ENCODE data around the gene PRIMA1.

The PRIMA1 gene

DNA sequence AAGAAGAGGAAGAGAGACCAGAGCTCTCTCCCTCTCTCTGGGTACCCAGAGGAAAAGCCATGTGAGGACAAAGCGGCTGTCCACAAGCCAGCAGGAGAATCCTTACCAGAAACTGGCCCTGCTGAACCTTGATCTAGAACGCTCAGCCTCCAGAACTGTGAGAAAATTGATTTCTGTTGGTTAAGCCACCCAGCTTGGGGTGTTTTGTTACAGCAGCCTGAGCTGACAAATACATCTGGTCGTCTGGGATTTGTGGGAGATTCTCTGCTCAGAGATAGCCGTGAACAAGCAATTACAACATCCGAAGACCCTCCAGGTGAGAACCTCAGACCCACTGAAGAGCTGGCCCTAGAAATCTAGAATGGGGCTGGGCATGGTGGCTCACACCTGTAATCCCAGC lies 6.5 kb upstream of the PRIMA1 start:
- no peak for DNase-seq

- DNase-seq = no peak
Observed at GRCh38 chr14:93793555-93794324, 5.5 kb upstream of the PRIMA1 start.

DNA sequence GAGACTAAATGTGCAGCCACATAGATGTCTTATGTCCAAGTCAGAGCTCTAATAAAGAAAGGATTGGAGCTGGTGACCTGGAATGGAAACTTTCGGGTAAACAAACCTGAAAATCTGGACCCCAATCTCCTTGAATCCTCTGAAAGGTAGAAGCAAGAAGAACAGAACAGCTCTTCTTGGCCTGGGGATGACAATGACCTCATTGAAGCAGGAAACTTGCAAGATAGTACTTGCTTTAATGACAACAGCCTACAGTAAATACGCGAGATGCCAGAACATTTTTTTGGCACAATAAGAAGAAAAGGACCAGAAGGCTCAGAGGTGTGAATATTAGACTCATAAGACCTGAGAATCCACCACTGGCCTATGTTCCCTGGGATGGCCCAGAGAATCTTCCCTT lies 4.1 kb upstream of the PRIMA1 start:
- no peak for DNase-seq

- no peak for DNase-seq
Observed at GRCh38 chr14:93790966-93791365, 2.7 kb upstream of the PRIMA1 start.

DNA sequence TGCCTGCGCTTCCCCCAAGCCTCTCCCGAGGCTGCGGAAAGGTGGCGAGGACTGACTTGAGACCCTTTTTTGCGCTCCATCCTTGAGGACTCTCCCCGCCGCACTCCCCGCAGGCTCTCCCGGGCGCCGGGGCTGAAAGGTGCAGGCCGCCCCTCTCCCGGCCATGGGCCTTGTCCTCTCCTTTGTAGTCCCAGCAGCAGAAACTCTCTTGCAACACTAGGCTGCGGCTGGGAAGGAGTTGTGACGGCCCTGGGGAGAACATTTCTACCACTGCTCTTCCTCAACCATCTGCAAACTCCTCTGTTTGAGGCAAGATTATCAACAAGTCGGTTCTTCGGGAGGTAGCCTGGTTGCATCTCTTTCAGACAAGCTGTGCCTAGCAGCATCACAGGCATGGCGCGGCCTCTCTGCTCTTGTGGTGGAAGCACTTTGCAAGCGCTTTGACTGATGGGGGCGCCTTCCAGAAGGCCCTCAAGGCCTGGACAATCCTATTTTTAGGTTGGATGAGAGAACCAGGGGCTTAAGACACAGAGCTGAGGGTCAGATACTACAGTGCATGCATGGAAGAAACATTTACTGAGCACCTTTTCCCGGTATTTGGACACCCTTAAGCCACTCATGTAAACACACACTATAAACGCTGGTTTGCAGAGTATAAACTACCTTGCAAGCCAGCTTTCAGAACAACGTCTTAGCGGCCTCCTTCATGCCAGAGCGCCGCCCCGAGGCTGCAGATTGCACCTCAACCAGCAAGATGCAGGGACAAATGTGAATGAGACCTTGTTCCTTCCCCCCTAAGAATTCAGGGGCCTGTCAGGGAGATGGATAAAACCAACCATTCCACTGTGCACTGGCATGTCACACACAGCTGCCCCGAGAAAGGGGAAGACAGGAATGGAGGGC lies 1.2 kb upstream of the PRIMA1 start:
- DNase-seq = no peak

- DNase-seq = no peak
Observed at GRCh38 chr14:93788543-93789227, 400 bp upstream of the PRIMA1 start.

DNA sequence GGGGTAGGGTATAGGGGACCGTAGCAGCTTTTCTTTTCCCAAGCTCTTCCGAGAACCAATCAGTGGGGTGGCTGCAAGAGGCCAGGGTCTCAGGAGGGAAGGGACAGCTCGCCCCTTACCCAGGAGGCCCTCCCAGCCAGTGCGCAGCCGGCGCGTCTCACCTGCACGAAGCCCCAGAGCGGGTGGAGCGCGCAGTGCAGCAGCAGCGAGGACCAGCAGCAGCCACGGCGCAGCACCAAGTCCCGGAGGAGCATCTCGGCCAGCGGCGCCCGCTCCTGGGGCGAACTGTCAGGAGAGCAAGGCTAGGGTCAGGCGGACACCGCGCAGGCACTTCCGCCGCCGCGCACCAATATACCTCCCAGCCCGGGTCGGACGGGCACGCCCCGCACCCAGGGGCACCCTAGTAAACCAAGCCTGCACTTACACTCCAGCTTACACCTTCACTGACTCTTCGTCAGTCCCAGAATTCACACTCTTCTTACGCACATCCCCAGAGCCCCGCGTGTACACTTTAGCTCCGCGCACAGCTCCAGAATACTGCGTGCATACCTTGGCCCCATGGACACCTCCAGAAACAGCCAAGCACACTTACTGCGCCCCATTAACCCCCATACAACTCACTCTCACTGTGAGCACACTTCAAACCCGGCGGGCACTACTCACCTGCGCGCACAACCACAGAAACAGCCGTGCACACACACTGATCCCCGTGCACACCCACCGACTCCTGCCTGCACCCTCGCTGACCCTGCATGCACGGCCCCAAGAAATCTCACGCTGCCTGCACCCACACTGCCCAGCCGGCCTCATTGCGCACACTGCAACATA lies 606 bp downstream of the PRIMA1 start:
- DNase-seq = no peak

DNA sequence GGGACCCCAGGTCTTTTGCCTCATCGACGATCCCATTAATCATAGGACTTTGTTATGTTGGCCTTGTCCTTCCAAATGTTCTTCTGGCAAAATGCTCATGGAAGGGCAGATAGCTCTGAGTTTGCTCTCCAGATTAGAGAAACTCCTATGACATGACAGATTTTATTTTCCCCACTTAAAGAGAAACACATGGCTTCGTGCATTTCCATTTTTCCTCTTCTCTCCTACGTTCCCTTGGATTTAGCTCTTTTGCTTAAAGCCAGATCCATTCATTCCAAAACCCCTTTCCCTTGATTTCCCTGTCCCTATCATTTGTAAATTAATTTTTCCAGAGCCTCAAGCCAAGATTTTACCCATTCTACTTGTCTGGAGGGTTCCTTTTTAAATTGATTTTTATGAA lies 2.9 kb downstream of the PRIMA1 start:
- DNase-seq = no peak

DNA sequence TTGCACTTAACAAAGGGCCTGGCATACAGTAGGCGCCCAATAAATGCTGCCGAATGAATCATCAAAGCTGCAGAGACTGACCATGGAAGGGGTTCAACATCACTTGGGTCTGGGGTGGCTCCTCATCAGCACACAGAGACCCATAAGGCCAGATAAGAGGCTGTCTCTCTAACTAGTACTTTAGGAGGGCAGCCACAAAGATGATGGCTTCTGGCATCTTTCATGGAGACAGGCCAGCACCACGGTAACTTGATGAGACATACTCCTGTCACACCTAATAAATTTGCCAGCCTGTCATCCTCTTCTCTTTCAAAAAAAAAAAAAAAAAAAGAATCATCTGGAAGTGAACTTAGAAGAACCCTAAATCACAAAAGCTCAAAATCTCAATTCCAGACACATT lies 3.4 kb downstream of the PRIMA1 start:
- no peak for DNase-seq

GRCh38 chr14:93780813-93781400 lies 7.4 kb downstream of the PRIMA1 start:
- DNase-seq = no peak

DNA sequence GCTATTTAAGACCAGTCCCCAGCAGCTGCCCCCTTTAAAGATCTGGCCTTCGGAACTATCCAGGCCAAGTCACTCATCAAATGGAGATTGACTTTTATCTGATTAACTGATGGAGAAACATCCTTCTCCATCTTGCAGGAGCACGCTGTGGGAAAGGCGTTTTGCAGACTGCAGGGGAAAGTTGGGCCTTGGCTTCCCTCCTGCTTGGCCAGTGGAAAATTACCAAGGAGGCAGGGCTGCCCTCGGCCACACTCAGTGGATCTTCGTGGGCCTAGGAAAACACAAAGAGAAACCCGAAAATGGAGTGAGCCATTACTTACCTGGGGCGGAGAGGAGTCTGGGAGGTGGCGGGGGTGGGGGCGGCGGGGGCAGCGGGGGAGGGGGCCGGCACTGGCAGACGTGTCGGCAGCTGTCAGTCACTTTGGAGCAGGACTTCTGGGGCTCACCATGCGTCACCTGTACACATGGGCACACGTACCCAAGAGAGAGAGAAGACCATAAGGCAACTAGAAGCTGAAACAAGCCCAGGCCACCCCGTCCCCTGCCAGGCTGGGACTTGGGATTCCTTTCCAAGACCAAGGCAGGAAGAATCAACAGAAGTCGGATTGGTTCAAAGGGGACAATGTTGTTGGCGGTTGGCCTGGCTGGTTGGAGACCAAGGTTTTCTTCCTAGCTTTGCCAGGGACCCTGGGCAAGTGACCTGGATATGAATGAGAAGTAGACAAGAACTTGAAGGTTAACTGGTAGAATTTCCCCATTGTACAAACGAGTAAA lies 9.2 kb downstream of the PRIMA1 start:
- no peak for DNase-seq

DNA sequence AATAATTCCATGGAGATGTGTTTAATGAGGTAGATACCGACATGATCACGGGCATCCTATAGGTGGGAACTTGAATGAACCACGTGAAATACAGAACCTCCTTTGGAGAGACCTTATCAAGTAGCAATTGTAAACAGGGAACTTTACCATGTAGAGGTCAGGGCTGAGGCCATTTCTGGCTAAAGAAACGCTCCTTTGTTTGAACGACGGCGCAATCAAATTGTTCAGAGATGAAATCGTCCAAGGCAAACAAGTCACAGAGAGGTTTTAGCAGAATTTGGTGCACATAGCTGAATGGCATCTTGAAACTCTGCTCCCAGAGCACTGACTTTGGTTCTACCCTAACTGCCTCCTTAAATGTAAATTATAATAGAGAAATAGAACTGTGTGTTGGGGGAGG lies 9.8 kb downstream of the PRIMA1 start:
- no peak for DNase-seq

- DNase-seq = no peak
Observed at GRCh38 chr14:93775744-93776143, 12.5 kb downstream of the PRIMA1 start.

DNA sequence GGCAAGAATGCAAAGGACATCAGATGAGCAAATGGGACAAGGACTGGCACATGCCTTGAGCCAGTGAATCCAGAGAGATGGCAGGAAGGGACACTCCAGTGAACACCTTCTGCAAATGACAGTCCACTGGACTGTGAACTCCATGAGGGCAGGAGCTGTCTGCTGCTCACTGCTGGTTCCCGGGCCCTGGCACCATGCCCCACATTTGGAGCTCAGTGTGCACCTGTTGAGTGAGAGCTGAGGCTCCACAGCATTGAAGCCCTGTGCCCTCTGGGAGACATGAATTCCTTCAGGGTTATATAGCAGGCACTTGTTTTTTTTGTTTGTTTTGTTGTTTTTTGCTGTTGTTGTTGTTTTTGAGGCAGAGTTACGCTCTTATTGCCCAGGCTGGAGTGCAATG lies 13.1 kb downstream of the PRIMA1 start:
- no peak for DNase-seq

GRCh38 chr14:93772263-93772662 lies 16.0 kb downstream of the PRIMA1 start:
- no peak for DNase-seq

DNA sequence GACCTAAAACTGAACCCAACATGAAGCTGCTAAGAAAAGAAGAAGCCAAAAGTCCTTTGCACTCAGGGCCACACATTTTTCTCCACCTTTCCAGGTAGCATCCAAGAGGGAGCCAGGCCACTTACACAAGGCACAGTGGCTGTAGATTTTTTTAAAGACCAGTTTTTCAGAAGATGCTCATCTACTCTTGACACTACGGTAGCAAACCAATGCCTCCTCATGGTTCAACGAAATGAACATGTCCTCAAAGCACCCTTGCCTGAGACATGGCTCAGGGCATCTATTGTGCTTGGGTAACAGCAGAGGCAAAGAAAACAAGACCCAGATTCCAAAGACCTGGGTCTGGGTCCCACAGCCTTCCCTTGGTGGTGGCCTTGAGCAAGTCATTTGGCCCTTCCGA lies 22.3 kb downstream of the PRIMA1 start:
- no peak for DNase-seq

DNA sequence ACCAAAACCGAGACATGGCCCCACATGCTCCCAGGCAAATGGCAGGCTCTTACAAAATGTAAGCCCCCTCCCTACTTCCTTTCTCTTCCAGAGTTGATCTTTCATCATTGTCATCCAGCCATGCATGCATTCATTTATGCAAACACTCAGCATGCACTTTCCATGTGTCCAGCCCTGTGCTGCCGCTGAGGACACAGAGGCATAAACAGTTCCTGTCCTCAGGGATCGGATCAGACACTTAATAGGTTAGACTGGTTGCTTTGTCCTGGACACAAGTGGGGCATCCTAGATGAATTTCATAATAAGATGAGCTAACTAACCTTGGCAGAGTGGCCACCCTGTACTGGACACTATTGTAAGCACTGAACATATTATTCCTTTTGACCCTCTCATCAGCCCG lies 23.1 kb downstream of the PRIMA1 start:
- DNase-seq = no peak

- DNase-seq = no peak
Observed at GRCh38 chr14:93764211-93764659, 24.1 kb downstream of the PRIMA1 start.

DNA sequence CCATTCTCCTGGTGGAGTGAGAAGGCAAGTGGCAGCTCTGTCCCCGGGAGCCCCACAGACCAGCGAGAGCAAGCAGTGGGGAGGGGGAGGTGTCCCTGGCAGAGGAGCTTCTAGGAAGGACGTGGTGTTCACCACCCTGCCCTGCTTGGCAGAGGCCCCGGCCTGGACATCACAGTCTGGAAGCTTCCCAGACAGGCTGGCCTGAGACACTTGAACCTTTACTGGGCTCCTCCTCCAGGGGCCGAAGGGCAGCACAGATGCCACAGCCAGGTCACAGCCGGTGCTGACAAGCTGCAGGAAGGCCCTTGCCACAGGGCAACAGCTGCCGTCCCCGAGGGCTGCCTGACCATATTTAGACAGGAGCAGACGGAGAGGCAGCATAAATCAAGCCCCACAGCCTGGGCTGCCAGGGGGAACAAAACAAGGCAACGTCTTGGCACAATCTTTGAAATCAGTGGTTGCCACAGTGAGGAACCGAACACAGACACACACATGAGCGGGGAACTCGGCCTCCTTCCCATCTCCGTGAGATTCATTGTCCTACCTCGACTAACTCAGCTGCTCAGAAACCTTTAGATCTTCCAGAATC lies 28.5 kb downstream of the PRIMA1 start:
- DNase-seq = no peak

GRCh38 chr14:93757206-93757605 lies 31.1 kb downstream of the PRIMA1 start:
- DNase-seq = no peak

DNA sequence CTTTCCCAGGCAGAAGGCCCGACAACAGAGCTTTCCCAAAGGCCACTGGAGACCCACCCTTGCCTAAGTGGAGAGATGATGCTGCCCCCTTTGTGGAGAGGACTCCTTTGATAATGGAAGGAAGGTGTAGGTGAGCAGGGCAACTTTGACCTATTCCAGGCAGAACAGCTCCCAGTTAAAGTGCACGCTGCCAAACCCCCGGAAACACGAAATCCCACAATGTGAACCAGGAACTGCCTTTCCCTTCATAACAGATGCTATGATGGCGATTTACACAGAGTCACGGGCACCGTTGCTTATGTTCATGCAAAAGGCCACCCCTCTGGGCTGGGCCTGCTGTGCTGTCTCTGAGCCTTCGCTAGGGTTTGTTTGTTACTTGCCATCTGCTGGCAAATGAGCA lies 34.6 kb downstream of the PRIMA1 start:
- no peak for DNase-seq
